Left ventricle myocardium superior (tissue), 1 donor: Measurements from ENCODE around the gene EHF. TPM values are rescaled to one million over a fixed set of nuclear protein-coding genes. Genes with fewer than 3 reads are reported as not detected.

Experiments used
- ATAC-seq: fragments of 200-7000 bp; cut with Tn5 transposase; one replicate; pipeline ENCODE4 v1.9.1; 2020; ENCODE audit warnings: mild to moderate bottlenecking, moderate library complexity
- DNase-seq: peaks from one replicate; pipeline ENCODE4 v3.0.0-alpha.2; 2020
- intact Hi-C: fragments of 100-400 bp; cut with micrococcal nuclease; formaldehyde crosslinking; loops from one replicate; pipeline ENCODE4 v1.11.0; 2022
- total RNA-seq: library from RNA; stranded (reverse); fragmentation: NEBNext Ultra II Directional; extraction: Animal tissue kit (Norgen Biotek cat#: 25700); gene quantifications from one replicate; pipeline ENCODE4 v1.2.1, GENCODE V29; 2021
- donor health status: DM: no; HTN: yes; CAD: no; lungs with severe emphysema.

The EHF gene
- total RNA-seq, 1 donor from 2014 or later = 2.7 TPM

GRCh38 chr11:34640050-34640923 is 19.4 kb downstream of the EHF start:
- intact Hi-C loops = no loop called here
- no peak for DNase-seq
- no peak for ATAC-seq

GRCh38 chr11:34640924-34641275 is 20.0 kb downstream of the EHF start:
- intact Hi-C loops = no loop called here
- DNase-seq (no peak), ATAC-seq (no peak)

- no peak for ATAC-seq
- intact Hi-C loops = no loop called here
Observed at GRCh38 chr11:34641456-34641855, 20.6 kb downstream of the EHF start.

DNA sequence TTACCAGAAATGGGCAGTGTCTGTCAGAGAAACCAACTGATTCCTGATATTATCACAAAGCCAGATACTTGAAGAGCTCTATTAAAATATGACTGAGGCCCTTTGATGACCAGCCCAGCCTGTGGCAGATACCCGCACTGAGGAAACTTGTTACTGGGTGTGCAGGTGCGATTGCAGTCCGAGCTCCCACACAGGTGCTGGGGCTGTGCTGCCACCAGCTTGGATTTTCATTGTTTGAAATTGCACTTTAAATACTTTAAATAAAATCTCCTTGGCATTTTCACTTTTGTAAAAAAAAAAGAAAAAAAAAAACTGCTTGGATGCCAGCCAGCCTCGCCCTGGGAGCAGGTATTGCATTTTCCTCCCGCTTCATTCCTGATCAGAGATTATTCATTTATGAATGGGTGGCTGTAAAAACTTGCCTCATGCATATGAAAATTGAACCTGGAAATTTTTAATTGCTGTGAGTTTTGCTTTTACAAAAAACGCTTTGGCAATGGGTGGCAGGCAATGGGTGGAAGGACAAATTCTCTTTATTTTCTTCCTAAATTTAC is 21.2 kb downstream of the EHF start:
- no peak for DNase-seq
- ATAC-seq = no peak
- intact Hi-C loops = no loop called here

More at GRCh38 chr11:34641456-34641855, 20.6 kb downstream of the EHF start:
- DNase-seq = no peak

DNA sequence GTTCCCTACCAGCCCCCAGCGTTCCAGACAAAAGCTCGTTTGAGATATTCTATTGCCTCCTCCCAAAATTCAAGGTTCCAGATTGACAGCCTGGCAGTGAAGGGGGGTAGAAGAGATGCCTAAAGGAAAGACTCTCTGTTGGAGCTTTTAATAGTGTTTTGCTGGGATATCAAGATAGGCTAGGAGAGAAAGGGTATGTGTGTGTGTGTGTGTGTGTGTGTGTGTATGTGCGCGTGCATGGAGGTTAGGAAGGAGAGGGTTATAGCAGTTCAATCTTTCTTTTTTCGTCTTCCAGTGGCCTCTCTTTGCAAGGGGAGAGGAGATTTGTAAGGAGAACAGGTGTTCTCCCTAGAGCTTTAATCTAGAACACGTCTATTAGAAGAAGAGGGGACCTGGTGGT is 22.0 kb downstream of the EHF start:
- ATAC-seq = no peak
- DNase-seq = no peak
- intact Hi-C loops = no loop called here

- ATAC-seq (no peak), DNase-seq (no peak)
- intact Hi-C loops = no loop called here
Observed at GRCh38 chr11:34643311-34643710, 22.4 kb downstream of the EHF start.

DNA sequence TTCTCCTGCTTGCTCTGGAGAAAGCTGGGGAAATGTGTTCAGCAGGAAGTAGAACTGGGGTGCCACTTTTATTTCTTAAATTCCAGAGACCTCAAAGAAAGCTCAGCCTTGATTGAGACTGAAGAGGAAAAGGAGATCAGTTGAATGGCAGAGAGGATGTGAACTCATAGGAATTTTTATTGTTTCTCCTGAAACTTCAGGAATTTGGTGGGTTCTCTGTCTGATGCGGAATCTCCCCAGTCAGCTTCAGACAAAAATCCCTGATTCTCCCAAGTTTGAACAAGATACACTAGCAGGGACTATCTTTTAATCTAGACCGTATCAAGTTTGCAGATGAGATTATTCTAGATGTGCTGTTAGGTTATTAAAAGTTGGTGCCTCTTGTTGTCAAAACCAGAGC is 23.0 kb downstream of the EHF start:
- no peak for DNase-seq
- intact Hi-C loops = no loop called here
- ATAC-seq = no peak

DNA sequence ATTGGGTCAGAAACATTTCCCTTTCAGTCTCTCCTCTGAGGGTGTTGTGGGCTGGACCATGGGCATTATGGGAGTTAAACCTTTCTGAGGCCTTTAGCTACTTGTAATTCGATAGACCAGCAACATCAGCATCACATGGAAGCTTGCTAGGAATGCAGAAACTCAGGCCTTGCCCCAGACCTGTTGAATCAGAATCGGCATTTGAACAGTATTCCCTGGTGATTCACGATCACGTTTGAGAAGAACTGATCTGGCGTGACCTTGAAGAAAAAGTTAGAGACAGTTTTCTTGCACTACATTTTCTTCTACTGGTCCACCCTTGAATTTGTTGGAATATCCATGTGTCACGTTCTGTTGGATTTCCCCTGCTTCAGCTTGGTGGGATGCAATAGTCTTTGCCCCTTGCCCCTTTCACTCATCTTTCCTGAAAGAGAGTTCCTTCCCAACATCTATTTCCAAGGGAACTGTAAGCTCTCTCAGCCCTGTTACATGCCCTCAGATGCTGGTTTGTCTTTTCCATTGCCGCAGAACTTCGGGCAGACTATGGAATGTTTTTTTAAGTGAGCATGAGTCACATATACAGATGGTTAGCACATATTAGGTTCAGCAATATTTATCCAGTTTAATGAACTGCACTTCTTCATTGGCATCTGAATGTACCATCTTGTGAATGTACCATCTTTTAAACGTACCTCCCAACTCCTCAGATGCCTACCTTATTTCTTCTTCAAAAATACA is 23.9 kb downstream of the EHF start:
- ATAC-seq (no peak), DNase-seq (no peak)
- intact Hi-C loops = no loop called here

- DNase-seq (no peak), ATAC-seq (no peak)
- intact Hi-C loops = no loop called here
Observed at GRCh38 chr11:34646431-34646830, 25.5 kb downstream of the EHF start.

- no peak for DNase-seq
- intact Hi-C loops = no loop called here
- ATAC-seq = no peak
Observed at GRCh38 chr11:34647131-34647530, 26.2 kb downstream of the EHF start.

DNA sequence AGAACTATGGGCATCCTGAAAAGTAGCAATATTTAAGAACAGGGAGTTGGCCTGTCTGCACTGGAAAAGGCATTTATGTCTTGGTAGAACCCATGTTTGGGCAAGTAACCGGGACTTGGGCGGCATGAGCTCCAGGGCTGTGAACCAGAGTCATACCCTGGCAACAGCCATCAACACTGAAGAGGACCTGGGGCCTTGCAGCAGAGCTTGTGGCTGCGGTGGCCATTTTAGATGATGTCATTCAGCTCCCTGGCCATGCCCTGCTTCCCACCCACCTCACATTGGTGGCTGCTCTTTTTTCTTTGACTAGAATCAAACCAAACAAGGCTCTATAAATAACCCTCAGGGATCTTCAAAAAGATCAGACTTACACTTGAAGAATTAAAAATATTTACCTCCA is 26.6 kb downstream of the EHF start:
- intact Hi-C loops = no loop called here
- ATAC-seq (no peak), DNase-seq (no peak)

GRCh38 chr11:34648036-34648435 is 27.1 kb downstream of the EHF start:
- intact Hi-C loops = no loop called here

DNA sequence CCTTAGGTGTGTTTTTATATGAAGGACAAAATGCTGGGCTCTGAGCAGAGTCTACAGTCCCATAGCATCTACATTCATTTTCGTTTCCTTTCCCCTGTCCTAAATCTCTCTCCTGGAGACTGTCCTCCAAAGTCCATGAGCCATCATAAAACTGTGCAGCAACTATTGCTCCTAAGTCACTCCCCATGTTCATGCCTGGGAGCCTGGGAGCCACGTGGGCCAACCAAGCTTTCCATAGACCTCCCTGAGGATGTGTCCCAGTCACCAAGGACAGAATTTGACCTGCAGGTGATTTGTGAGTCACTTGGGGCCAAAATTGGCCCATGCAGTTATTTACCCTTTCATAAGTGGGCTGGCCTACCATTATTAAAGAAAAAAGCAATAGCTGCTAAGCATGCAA is 28.7 kb downstream of the EHF start:
- no peak for DNase-seq
- intact Hi-C loops = no loop called here
- ATAC-seq = no peak

More at GRCh38 chr11:34648036-34648435, 27.1 kb downstream of the EHF start:
- ATAC-seq (no peak), DNase-seq (no peak)

- ATAC-seq = no peak
- DNase-seq = no peak
- intact Hi-C loops = no loop called here
Observed at GRCh38 chr11:34650528-34650927, 29.6 kb downstream of the EHF start.

DNA sequence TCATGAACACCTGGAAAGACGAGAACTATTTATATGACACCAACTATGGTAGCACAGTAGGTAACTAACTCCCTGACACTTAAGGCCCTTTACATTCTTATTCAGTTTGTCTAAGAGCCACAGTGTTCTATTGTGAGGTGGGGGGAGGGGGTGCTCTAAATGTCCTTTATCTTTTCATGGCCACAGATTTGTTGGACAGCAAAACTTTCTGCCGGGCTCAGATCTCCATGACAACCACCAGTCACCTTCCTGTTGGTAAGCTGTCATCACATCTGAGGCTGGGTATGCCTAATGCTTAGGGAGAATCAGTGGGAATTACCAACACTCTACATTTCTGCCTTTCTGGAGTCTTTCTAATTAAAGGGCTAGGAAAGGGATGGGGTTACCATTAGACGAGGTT is 30.7 kb downstream of the EHF start:
- DNase-seq (no peak), ATAC-seq (no peak)
- intact Hi-C loops = no loop called here

- no peak for DNase-seq
- ATAC-seq = no peak
- intact Hi-C loops = no loop called here
Observed at GRCh38 chr11:34652191-34652973, 31.5 kb downstream of the EHF start.

- no peak for DNase-seq
- no peak for ATAC-seq
- intact Hi-C loops = no loop called here
Observed at GRCh38 chr11:34653031-34653430, 32.1 kb downstream of the EHF start.

GRCh38 chr11:34653851-34654482 is 33.1 kb downstream of the EHF start:
- peak; percentile 41 for ATAC-seq
- intact Hi-C loops = no loop called here
- no peak for DNase-seq
